Inferior parietal cortex (tissue), 1 donor: ENCODE measurements around the gene DENND1C.

Source experiments
- DNase-seq: peaks from one replicate; pipeline ENCODE4 v3.0.0-alpha.2; 2016; ENCODE audit errors: extremely low spot score

The DENND1C gene, protein sequence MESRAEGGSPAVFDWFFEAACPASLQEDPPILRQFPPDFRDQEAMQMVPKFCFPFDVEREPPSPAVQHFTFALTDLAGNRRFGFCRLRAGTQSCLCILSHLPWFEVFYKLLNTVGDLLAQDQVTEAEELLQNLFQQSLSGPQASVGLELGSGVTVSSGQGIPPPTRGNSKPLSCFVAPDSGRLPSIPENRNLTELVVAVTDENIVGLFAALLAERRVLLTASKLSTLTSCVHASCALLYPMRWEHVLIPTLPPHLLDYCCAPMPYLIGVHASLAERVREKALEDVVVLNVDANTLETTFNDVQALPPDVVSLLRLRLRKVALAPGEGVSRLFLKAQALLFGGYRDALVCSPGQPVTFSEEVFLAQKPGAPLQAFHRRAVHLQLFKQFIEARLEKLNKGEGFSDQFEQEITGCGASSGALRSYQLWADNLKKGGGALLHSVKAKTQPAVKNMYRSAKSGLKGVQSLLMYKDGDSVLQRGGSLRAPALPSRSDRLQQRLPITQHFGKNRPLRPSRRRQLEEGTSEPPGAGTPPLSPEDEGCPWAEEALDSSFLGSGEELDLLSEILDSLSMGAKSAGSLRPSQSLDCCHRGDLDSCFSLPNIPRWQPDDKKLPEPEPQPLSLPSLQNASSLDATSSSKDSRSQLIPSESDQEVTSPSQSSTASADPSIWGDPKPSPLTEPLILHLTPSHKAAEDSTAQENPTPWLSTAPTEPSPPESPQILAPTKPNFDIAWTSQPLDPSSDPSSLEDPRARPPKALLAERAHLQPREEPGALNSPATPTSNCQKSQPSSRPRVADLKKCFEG

DNA sequence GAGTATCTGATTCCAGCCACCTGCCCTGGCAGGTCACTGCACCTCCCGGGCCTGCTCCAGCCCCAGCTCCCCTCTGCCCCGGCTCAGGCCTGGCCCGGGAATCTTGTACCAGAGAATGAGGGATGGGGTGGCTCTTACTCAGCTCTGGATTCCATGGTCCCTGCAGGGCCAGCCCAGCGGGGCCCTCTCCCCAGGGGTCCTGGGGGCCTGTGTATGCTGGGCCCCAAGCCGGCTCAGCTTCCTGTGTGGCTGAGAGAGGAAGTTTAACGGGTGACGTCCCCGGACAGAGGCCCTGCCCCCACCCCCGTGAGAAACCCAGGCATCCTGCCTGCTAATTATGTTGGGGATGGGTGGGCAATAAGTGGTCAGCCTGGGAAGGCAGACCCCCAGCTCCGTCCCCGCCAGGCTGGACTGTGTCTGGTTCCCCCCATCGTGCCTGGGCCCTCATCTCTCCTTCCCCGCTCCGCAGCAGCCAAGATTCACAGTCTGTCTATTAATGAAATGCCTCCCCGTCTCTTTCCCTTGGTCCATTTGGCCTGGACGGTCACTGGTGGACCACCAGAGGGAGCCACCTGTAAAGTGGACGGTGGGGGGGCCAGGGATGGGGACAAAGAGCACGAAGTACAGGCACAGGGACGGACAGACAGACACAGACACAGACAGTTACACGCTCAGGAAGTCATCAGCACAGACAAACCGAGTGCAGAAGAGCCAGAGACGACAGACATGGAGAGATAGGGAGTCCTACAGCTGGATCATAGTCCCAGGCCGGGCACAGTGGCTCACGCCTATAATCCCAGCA is at the start of gene DENND1C:
Gene DENND1C (minus strand): TSS at position 247 of the 802 bp plus-strand sequence. CDS start 92 bp downstream, at position 155.
- DNase-seq = no peak

DNA sequence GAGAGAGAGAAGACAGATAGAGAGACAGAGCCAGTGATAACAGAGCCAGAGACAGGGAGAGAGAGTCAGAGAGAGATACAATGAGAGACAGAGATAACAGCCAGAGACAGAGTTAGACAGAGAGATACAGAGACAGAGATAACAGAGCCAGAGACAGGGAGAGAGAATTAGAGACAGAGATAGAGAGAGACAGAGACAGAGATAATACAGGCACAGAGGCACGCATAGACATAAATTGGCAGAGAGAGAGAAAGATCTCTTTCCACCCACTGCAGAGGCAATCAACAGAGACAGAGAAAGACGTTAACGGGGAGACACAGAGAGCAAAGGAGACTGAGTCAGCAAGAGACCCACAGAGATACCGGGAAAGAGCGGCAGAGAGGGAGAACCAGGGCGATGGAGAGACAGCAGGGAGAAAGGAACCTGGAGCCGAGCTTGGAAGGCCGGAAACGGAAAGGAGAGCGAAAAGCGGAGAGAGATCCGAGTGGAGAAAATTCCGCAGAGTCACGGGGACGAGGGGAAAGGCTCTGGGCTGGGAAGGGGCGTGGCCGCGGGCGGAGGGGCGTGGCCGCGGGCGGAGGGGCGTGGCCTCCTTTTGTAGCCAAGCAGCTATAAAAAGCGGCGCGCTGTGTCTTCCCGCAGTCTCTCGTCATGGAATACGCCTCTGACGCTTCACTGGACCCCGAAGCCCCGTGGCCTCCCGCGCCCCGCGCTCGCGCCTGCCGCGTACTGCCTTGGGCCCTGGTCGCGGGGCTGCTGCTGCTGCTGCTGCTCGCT is 49.0 kb upstream of the DENND1C start, which contains the start of gene TNFSF9:
Gene TNFSF9 (plus strand): TSS at position 641 of the 777 bp plus-strand sequence. CDS start 11 bp downstream, at position 652.
- DNase-seq = peak; percentile 93

DNA sequence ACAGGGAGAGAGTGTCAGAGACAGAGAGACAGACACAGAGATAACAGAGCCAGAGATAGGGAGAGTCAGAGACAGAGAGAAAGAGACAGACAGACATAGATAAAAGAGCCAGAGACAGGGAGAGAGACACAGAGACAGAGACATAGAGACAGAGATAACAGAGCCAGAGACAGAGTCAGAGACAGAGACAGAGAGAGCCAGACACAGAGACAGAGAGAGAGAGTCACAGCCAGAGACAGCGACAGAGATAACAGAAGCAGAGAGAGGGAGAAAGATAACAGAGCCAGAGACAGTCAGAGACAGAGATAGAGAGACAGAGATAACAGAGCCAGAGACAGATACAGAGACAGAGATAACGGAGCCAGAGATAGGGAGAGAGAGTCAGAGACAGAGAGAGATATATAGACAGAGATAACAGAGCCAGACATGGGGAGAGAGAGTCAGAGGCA is 48.4 kb upstream of the DENND1C start:
- DNase-seq = no peak

DNA sequence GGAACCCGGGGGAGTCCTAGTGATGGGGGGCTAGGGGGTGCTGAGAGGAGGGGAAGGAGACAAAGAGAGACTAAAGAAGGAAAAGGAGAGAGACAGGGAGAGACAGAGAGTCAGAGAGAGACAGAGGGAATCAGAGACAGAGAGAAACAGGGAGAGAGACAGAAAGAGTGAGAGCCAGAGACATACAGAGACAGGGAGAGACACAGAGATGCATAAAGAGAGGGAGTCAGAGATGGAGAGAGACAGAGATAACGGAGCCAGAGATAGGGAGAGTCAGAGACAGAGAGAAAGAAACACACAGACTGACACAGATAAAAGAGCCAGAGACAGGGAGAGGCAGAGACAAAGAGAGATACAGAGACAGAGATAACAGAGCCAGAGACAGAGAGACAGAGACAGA is 47.8 kb upstream of the DENND1C start:
- no peak for DNase-seq

DNA sequence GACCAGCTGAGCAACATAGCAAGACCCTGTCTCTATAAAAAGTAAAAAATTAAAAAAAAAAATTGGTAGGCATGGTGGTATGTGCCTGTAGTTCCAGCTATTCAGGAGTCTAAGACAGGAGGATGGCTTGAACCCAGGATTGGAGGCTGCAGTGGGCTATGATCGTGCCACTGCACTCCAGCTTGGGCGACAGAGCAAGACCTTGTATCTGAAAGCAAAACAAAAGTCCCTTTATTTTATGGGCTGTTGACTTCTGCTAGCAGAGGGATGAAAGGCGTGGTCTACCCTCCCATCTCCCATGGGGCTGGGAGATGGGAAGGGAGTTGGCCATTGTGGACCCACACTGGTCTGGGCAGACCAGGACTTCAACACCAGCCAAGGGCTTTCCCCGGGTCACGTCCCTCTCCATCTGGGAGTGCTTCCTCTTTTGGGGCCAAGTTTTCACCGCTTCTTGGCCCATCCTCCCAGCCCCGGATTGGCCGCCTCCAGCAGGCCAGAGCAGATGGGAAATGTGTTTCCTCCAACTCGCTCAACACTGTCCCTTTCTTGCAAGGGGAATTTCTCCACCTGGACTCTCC is 47.0 kb upstream of the DENND1C start:
- peak; percentile 63 for DNase-seq

DNA sequence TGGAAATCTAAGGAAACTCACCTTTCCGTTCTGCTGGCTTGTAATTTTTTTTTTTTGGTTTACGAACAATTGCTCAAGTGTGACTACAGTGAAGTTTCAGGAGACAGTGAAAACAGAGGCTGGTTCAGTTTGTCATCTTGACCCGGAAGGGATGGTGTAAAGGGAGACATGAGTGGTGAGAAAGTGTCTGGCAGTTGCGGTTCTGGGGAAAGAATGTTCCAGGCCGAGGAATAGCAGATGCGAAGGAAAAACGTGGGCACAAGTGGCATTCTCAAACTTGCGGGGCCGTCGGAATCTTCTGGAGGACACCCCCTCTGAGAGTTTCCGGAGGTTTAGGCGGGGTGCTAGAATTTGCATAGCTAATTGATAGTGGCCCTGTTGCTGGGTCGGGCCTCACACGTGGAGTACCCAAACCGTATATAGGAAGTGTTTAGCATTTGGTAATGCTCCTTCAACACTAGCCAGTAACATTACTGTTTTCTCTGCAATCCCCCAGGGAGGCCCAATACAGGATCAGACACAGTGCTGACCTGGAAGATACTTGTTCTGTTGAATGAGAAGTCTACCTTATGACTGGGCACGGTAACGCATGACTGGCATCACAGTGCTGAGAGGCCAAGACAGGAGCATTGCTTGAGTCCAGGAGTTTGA is 46.4 kb upstream of the DENND1C start:
- no peak for DNase-seq

DNA sequence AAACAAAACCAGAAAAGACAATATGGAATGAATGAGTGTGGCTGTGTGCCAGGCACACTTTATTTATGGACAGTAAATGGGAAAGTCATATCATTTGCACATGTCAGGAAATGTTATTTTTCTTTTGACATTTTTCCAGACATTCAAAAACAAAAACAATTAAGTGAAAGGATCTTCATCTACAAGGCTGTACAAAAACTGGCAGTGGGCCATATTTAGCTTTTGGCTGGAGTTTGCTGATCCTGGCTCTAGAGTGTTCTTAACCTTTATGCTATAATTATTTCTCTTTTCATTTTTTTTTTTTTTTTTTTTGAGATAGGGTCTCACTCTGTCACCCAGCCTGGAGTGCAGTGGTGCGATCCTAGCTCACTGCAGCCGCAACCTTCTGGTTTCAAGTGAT is 42.7 kb upstream of the DENND1C start:
- DNase-seq = no peak

DNA sequence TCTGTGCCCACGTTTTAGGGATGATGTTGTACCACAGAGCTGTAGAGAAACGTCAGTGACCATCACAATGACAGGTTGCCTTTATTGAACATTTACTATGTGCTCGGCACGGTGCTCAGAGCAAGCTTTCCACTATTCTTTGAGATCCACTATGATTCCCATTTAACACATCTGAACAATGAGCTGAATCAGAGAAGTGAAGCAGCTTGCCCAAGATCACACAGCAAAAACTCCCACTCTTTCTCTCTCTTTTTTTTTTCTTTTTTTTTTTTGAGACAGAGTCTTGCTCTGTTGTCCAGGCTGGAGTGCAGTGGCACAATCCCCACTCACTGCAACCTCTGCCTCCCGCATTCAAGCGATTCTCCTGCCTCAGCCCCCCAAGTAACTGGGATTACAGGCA is 41.1 kb upstream of the DENND1C start:
- DNase-seq = no peak

DNA sequence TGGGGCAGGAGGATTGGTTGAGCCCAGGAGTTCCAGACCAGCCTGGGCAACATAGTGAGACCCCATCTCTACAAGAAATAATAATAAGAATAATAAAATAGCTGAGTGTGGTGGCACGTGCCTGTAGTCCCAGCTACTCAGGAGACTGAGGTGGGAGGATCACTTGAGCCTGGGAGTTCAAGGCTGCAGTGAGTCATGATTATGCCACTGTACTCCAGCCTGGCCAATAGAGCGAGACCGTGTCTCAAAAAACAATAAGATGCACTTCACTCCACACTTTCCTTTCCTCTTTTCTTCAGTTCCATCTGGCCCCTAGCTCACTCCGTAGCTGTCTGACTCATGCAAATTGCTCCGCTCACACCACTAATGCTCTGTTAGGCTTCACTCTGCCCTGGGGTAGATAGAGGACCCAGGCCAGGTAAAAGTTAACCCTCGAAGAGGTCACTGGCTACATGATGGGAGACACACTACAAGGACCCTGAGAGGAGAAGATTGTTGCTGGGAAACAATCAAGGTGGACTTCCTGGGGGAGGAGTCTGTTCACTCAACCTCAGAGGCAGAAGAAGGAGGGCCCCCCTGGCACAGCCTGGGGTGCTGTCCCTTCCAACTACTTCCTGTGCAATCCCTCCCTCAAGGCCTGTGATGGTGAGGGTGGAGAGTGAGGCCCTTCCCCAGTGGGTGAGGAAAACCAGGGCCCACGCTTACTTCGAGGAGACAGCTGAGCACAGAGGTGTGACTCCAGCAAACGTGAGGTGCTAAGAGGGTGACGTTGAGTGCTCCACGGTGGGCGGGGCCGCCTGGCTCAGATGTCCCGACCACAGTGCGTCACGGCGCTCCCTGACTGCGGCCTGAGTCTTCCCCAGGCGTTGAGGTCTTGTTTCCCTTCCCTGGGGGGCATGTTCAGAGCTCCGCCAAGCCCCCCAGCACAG is 40.4 kb upstream of the DENND1C start:
- no peak for DNase-seq

DNA sequence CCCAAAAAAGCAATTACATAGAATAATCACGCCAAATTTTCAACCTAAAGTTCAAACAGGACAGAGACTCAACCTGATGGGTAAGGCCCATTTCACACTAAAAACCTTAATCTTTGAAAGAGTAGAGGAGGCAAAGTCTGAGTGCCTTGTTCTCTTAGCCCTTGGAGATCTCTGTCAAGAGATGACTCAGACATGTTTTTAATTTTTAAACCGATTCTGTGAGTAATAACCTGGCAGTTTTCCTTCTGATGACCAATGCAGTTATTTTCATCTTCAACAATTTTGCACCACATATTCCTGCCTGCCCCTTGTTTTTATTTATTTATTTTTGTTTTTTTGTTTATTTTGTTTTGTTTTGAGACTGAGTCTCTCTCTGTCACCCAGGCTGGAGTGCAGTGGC is 37.7 kb upstream of the DENND1C start:
- no peak for DNase-seq

DNA sequence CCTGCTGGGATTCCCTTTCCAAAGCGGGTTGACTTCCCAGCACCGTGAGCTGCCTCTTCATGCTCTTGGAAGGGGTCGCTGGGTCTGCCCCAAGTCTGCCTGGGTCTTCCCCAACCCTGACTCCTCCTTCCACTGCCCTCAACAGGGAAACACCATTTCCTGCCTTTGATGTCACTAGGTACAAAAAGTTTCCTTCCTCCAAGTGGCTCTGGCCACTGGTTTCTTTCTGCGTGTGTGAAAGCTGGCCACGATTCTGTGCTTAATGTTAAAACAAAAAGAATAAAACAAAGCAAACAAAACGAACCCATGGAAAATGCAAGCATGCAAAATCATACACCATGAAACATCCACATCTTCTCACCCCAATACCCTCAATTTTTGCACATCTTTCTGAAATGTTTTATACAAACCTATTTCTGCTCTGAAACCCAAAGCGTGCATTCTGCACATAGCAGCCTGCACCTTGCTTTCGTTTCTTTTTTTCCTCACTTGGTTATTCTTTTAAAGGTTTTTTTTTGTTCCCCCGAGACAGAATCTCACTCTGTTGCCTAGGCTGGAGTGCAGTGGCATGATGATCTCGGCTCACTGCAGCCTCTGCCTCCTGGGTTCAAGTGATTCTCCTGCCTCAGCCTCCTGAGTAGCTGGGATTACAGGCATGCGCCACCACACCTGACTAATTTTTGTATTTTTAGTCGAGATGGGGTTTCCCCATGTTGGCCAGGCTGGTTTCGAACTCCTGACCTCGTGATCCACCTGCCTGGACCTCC is 36.7 kb upstream of the DENND1C start:
- no peak for DNase-seq

DNA sequence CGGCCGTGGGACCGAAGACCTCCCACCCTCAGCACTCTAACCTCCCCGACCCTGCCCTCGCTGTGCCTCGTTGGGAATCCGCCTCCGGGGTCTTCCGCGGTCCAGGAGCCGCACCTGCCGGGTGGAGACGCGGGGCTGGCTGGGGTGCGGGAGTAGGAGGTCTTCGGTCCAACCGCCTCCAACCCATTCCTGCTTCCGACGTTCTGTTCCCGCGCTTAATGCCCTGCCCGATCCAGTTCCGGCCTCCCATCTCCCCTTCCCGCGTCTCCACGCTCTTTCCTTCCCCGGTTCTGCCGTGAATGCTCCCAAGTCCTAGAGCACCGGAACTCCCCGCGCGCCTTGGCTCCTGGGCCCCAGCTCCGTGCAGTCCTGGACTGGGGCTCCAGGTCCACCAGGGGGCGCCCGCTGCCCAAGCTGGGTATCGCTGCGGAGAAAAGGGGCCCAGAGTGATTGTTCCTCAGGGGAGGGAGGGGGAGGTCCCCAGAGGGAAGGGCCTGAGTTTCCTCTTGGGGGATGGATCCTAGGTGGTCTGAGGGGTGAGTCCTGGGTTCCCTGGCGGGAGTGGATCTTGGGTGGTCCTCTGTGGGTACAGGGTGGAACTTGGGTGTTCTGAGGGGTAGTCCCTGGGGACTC is 35.2 kb upstream of the DENND1C start:
- DNase-seq = peak; percentile 95

DNA sequence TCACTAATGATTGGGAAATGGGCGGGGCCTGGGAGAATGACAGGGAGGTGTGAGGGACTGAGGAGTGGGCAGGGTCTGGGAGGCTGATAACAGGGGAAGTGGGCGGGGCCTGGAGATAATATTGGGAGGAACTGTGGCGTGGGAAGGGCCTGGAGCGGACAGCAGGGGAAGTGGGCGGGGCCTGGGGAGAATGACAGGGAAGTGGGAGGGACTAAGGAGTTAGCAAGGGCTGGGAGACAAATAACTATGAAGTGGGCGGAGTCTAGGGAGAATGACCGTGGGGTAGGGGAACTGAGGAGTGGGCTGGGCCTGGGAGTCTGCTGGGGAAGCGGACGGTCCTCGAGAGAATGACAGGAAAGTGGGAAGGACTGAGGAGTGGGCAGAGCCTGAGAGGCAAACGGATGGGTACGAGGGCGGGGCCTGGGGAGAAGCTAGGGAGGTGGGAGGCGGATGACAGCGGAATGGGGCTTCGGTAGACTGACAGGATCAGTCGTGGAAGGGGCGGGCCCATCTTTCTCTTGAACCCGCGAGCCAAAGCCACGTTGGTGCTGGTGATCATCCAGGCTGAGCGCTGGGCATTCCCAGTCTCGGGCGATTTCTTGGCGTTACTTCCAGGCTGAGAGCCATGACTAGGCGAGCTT is 34.6 kb upstream of the DENND1C start:
- DNase-seq = peak; percentile 90

DNA sequence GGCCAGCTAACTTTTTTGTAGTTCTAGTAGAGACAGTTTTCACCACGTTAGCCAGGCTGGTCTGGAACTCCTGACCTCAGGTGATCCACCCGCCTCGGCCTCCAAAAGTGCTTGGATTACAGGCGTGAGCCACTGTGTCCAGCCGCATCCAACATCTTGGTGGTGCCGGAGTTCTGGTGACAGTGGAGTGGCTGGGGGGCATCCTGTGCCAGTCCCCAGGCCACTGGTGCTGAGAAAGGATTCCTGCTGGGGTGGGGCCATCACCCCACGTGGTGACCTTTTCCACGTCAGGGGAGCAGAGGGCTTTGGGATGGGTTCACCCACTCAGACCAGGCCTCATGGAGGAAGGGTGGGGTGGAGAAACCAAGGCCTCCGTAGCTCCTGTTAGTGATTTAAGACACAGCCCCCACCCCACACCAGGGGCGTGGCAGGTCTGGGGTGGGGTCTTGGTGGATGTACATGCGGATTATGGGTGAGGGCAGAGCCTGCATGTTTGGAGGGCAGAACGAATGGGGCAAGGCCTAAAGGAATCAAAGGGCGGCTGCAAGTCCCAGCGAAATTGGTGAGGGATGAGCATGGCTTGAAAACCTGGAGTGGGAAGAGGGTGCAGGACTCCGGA is 33.4 kb upstream of the DENND1C start:
- no peak for DNase-seq

DNA sequence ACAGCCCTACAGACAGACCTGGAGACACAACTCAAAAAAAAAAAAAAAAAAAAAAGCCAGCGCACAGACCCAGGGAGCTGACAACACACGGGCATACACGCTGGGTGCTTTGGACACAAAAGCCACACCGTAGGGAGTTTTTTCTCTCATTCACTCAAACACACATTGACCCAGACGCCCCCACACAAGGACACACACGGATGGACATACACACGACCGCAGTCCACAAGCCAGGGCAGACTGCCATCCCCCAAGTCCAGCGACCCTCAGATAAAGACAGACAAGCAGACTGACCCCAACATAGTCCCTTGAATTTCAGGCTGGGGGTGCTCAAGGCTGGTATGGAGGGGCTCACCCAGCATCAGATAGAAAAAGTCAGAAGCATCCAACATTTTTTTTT is 32.5 kb upstream of the DENND1C start:
- DNase-seq = no peak

DNA sequence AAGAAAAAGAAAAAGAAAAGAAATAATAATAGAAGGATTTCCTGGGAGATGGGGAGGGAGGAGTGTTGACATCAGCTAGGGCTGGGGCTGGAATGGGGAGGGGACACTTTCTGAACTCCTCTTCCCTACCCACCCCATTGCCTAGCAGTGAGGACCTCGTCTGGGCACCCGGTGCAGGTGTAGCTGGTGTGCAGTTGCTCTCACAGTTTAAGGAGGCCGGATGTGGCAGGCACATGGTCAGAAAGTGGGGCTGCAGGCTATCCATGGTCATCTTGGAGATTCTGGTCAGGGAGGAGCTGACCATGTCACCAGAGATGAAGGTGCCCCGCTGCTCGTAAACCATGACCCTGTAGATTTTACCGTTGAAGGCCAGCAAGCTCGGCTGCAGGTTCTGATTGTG is 29.0 kb upstream of the DENND1C start:
- DNase-seq = no peak
